ENCODE data around the gene WDR7.

The WDR7 gene

GRCh38 chr18:57004366-57005121 lies 353.4 kb downstream of the WDR7 start:
- DNase-seq, result no peak

- DNase-seq, result no peak
These were observed 357.0 kb downstream of the WDR7 start for GRCh38 chr18:57008001-57008686.

GRCh38 chr18:57009844-57010243 lies 358.7 kb downstream of the WDR7 start:
- no peak for DNase-seq

GRCh38 chr18:57014772-57015413 lies 363.7 kb downstream of the WDR7 start:
- no peak for DNase-seq

- DNase-seq, result no peak
These were observed 364.3 kb downstream of the WDR7 start for GRCh38 chr18:57015451-57015850.

DNA sequence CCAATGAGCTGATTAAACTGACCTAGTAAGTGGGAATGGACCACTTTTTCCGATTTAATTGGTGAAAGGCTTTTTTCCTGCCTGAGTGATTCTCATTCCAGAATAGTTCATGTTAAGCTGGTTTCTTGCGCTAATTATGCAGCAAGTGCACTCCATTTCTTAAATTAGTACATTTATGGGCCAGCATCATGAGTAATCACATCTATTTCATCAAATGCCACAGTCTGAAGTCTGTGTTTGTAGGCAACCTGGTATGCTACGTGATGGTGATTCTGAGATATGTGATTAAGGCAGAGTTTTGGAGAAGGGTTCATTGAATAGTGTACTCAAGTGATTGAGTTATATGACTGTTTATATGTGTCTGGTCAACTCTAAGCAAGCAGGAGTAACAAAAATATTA lies 367.7 kb downstream of the WDR7 start:
- no peak for DNase-seq

- DNase-seq, result no peak
These were observed 371.6 kb downstream of the WDR7 start for GRCh38 chr18:57022716-57023115.

DNA sequence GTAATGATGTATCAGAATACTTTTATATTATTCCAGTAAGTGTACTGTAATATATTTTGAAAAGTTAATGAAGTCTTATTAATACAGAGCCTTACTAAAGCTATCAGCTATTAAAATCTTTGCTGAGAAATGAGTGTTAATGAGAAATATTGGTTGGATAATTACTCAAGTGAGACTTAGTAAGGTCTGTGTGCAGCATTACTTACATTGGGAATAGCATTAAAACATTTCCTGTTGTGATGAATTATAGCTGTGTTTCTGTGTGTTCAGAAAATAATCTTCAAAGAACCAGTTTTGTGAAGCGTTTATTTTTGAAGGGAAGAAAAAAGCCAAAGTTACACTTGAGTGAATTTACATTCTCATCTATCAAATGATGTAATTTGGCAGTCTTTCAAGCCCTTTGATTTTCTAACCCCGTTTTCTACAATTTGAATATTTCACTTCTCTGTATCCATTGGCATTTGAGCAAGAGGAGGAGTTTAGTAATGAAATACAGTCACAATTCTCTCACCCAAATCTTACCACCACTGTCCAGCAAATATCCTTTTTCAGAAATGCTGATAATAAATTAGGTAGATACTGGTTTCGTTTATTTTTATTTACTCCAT lies 372.2 kb downstream of the WDR7 start:
- no peak for DNase-seq

- DNase-seq, result no peak
These were observed 374.4 kb downstream of the WDR7 start for GRCh38 chr18:57025540-57025939.

GRCh38 chr18:57026316-57026715 lies 375.2 kb downstream of the WDR7 start:
- no peak for DNase-seq

DNA sequence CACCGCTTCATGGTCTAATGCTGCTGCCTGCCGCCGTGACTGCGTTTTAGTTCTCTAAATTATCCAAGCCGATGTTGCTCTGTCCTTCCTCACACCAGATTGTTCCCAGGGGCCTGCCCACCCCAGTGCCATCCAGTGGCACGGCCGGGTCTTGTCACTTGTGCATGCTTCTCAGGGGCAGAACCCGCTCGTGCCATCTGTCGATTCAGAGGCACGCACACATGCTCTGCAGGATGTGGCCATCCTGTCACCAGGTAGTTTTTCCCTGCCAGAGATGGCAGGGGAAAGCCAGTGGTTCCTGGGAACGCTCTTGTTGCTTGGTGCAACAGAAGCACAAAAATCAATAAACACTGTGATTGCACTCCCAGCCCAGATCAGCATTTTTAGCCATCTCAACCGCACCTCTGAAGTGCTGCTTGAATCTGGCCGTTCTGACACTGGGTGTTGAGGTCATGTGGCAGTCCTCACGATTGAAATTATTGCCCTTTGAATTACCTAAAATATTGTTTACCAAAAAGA lies 376.1 kb downstream of the WDR7 start:
- no peak for DNase-seq

DNA sequence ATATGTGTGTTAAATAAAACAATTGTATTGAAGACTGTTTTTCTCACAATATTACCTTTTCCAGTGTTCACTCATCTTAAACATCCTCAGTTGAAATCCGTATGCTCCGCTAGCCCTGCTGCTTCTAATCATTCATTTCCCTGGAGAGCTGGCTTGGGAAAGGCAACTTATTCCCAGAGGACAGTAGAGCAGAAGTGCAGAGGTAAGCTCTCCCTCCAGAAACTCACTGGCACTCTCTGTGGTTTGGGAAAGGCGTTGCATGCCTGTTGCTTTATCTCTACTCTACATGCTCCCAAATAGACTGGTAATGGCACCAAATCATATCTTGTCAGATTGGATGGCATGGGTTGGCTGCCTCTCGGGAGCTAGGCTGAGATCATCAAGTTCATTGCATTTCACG lies 378.6 kb downstream of the WDR7 start:
- DNase-seq, result no peak

- DNase-seq, result no peak
These were observed 379.3 kb downstream of the WDR7 start for GRCh38 chr18:57030417-57030816.

- no peak for DNase-seq
These were observed 384.4 kb downstream of the WDR7 start for GRCh38 chr18:57035590-57035989.

GRCh38 chr18:57038395-57038794 lies 387.2 kb downstream of the WDR7 start:
- DNase-seq, result no peak

DNA sequence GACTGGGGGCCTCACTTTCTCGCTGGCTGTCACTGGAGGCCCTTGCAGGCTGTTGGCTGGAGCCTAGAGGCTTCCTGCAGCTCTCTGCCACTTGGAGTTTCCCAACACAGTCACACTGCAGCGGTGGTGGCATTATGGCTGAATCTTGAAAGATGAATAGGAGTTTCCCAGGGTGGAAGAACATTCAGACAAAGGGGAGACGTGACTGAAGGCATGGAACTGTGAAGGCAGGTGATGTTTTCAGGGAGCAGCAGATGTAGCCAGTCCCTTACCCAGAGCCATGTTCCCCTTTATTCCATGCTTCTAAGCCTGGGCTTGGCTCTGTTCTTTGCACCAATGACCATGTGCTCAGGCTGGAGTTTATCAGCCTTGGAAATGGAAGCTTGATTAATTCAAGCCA lies 389.0 kb downstream of the WDR7 start:
- DNase-seq, result no peak

DNA sequence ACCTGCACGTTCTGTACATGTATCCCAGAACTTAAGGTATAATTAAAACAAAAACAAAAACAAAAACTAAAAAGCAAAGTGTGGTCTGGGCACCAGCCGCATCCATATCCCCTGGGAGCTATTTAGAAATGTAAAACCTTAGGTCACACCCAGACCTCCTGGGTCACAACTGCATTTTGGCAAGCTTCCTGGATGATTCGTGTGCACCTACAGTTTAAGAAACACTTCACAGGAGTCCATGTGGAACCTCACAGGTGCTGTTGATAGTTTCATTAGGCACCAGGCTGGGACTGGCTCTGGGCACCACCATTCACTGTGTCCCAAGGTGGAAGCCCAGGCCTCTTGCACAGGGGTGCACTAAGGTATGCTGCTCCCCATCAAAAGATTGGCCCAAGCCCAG lies 392.1 kb downstream of the WDR7 start:
- DNase-seq, result no peak

GRCh38 chr18:57048351-57048750 lies 397.2 kb downstream of the WDR7 start:
- DNase-seq, result no peak

DNA sequence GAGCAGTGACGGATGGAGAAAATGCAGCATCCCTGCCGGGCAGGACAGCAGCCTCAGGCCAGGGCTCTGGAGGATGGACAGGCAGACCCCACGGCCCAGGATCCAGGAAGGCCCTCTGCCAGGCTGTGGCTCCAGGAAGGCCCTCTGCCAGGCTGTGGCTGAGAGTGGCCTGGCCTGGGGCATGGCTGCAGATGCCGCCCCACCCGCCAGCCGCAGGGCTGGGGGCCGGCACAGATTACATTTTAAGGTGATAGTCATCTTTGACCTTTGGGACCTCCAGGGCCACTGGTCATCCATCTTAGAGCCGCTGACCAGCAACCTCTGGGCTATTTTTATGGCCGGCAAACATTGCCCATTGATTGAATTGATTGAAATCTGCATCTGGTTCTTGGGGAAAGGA lies 397.7 kb downstream of the WDR7 start:
- no peak for DNase-seq

GRCh38 chr18:57050310-57050949 lies 399.3 kb downstream of the WDR7 start:
- no peak for DNase-seq

DNA sequence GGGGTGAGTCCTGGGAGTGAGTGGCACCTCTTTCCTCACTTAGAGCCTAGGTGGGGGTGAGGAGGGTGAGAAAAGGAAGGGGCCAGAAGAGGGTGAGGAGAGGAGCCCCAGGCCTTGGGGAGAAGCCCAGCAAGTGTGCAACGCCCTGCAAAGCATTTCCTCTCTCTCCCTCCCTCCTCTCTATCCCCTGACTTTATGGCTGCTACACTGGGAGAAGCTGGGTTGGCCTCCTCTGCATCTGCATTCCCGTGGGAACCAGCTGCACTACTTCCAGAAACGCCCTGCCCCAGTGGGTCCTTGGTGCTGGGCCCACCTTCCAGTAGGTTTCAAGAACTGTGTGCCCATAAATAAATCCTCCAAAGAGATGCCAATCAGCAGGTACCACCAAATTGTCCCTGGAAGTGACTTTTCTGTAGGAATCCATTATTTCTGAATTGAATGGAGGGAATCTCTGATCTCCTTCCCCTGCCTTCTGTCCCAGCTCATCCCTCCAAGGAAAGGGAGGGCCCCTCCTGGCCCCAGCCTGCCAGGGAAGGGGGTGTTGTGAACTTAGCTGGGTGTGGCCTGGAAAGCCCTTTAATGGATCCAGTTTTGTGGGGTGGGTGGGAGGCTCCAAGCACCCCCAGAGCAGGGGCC lies 400.0 kb downstream of the WDR7 start:
- no peak for DNase-seq

GRCh38 chr18:57051657-57052044 lies 400.5 kb downstream of the WDR7 start:
- no peak for DNase-seq

- DNase-seq, result no peak
These were observed 401.0 kb downstream of the WDR7 start for GRCh38 chr18:57052173-57052572.
